Measurements from ENCODE around the gene GIT2.
"Not testable (repeated sequence)": the region's sequence is repeated elsewhere in the genome, so short reads cannot be mapped to it uniquely, and the experiment has no call there.

GIT2 gene

DNA sequence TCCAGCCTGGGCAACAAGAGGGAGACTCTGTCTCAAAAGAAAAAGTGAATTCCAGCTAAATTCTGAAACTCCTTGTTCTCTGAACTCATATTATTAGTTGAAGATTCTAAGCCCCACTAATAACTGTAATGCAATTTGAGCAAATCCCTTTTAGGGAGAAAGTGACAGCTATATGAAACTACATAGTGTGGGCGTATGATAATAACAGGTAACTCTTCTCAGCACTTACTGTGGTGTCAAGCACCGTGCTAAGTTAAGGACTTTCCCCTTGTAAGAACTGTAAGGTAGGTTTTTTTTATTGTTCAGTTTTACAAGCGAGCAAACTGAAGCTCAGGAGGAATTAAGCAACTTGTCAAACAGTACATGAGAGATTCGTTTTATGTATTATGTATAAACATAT, 8.4 kb upstream of the GIT2 start:
- DNase-seq = no peak

DNA sequence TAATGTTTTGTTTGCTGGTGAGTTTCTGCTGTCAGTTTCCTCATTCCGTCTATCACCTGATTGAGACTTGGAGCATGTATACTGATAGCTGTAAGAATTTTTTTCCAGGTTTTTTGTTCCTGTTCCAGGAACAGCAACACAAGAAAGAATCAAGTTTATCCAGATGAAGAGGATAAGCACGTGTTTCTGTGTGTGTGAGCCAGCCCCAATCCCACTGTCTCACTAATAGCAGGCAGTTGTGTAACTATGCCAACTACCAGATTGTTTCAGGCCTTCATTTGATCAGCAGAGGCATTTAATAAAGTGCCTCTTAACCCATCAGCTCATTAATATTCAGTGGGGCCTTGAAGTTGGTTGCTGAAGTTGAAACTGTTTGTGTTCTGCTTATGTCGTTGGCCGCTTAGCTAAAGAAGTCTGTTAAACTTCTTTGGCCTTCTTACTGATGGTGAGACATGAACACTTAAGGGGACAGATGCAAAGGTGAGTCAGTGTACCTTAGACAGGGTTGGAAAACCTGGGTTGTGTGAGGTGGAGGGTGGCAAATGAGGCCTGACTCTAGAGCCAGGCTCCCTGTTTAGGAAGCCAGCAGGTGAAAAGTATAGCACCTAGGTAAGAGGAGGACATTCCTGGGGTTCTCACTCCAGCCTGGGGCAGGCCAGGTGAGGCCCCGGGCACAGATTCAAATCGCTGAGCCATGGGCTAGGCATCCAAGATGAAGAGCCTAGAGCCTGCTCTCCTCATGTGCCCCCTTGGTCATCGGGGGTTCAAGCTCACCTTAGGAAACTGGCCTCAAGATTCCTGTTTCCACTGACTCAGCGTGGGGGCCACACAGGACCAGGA, 6.7 kb upstream of the GIT2 start:
- DNase-seq = no peak

DNA sequence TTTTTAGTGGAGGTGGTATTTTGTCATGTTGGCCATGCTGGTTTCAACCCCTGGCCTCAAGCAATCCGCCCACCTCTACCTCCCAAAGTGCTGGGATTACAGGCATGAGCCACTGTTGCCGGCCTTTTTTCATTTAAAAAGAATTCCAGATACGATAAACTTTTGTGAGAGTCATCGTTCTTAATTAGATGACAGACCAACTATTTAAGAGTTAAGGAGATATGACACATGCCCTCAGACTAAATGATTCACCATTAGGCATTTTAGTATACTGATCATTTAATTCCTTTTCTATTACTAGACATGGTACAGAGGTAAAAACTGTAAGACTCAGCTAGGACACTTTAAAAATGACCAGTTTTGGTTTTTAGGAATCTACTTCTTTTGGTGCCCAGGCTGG, 5.4 kb upstream of the GIT2 start:
- no peak for DNase-seq

DNA sequence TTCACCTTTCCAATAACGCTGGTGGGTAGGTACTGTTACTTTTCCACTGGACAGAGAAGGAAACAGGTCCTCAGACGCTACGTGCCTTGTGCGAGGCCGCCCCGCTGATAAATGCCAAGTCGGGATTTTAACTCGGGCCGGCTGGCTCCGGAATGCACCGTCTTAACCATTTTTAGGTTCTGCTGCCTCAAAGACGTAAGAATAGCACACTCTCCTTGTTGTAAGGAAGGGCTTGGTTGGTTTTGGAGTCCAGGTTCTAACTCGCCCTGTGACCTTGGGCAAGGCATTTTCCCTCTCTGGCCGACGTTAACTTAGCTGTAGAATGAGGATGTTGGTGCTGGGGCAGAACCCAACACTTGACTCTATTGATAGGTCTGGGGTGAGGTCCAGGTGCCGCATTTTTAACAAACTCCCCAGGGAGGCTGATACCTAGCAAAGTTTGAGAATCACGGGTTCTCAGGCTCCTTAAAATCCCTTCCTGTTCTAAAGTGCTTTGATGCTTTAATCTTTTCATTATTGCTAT, 3.9 kb upstream of the GIT2 start:
- no peak for DNase-seq

DNA sequence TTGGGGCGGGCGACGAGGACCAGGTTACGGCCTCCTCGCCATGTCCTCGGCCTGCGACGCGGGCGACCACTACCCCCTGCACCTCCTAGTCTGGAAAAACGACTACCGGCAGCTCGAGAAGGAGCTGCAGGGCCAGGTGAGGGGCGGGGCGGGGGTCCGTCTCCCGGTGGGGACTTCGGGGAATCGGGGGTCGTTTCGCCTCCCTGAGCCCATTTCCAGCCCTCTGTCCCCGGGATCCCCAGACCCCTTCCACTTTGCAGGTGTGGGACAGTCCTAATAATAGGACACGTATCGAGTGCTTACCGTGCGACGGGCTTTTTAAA, 3.4 kb upstream of the GIT2 start:
- no peak for DNase-seq

DNA sequence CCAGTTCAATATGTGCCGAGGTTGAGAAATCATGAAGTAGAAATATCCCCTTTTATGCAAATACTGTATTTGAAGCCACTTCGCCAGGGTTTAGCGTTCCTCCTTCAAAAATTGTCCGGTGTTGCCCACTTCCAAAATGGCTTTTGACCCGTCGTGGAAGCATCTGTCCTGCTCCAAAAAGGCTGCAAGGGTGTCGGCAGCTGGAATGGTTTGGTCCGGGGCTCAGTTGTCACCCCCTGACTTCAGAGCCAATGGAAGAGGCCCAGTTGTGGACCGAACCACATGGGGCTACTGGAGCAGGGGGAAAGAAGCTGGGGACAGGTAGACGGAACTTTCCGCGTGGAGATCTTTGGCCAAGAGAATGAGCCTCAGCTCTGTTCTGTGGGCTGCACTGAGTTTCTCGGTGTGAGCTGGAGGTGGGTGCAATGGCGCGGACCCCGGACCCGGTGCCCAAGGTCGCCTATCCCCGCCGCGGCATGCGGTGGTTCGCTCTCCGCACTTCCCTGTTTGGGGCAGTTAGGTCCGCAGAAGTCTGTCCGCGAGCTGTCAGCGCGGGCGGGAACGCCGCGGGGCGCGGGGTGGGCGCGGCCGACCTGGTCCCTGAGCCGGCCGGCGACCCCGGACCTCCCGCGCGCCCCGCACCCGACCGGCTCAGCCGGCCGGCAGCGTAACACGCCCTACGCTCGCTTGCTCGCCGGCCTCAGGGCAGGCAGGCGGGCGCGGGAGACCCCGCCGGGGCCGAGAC, 2.9 kb upstream of the GIT2 start, which contains the start of gene ANKRD13A:
Gene ANKRD13A, plus strand, starts transcription at position 527 of the 745 bp plus-strand sequence. CDS start 259 bp downstream, outside the sequence.
- DNase-seq = peak; percentile 75

DNA sequence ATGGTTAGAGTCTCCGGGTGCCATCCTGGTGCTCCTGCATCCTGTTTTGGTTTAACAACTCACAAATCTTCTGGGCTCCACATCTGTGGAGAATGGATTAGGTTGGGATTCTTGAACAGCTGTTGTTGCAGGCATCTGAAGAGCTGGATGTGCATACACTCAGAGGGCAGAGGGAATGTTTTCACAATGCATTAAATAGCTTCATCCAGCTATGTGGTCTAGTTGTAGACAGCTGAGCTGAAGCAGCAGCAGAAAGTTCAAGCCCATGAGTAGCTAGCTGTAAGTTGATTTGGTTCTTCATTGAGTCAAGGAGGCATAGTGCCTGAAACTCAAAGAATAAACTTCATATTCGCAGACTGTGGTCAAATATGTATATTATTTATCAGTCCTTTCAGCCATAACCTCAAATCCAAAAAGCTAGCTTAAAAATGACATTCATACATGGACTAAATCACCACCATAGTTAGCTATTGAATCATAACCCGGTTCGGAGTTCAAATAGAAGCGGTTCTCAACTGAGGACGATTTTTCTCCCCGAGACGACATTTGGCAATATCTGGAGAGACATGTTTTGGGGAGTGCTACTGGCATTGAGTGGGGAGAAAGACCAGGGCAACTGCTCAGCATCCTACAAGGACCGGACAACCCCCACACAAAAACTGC, 2.2 kb upstream of the GIT2 start:
- no peak for DNase-seq

DNA sequence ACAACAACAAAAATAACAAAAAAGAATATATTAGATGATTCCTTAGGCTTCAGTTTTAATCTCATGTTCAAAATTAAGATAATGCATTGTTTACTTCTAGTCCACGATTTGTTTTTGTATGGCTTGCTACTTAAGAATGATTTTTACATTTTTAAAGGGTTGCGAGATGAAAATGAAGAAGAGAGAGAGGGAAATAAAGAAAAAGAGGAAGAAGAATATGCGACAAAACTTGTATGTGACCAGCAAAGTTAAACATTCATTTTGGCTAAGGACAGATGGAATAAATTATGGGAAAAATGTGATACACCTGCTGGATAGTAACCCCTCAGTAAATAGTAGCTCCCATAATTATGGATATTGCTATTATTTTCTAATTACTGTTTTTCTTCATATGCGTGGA, 1.2 kb upstream of the GIT2 start:
- no peak for DNase-seq

DNA sequence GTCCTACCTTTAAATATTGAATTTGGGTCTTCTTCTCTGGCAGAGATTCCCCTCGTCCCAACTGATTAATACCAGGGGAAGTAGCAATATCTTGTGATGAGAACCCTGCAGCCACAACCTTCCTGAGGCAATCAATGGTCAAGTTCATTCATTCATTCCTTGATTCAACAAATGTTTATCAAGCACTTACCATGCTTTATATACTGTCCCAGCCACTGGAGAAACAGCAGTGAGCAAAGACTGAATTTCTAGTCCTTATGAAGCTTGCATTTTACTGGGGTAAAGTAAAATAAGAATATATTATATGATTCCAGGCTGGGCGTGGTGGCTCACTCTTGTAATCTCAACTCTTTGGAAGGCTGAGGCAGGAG, 300 bp upstream of the GIT2 start:
- DNase-seq = no peak

DNA sequence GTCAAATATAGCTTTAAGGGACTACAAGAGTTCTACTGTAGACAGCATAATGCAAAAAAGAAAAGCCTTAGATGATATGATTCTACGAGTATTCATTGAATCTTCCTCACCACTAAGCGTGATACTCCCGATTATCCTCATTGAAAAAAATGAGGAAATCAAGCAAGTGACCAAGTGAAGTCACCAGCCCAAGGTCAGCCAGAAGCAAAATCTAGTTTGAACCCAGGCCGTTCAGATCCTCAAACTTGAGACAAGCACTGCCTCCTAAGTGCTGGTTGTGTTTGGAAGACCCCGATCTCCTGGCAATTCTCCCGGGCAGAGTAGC, 845 bp downstream of the GIT2 start:
- no peak for DNase-seq

DNA sequence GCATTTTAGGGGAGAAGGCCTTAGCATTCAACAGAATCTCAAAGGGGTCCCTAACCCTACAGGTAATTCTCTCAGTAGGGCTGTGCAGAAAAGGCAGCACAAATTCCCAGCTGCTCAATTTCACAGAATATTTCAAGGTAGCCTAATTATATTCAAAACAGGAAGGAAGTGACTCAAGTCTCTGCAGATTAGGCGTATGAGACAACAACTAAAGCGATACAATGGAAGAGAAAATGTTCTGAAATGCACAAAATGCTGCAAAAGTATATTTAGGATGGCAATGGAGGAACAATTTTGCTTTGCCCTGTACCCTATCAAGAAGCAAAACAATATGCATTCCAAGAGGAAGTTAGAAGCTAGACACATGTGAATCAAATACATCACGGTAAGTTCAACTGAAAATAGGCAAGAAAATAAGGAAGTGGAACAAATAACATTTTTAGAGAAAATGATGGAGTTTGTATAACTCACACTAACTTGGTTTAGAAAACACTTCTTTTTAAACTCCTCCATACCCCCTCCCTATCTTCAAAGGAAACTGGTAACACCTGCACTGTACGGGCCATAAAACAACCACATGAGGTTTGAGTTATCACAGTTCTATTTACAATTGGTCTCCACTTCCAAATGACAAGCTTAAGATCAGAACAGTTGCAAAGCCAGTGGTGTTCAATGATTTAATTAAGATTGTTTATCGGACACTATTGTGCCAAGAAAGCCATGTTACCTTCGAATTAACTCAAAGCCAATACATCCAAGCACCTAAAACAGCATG, 1.6 kb downstream of the GIT2 start:
- DNase-seq = no peak

DNA sequence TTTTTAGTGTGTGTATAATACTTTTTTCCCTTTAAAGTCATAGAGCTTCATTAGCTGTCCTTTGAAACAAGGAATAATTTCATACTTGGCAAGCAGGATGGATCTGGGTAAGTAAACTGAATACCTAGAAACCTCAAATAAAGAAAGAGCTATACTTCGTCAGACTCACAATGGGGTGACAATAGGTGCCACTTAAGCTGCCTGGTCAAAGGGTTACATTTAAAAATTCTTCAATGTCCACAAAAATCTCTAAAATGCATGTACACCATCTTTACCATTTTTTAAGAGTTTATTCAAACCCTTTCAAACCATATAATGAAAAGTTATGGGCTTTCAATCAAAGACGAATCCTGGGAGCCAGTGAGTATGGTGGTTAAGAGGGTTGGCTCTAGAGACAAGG, 3.1 kb downstream of the GIT2 start:
- DNase-seq = no peak

DNA sequence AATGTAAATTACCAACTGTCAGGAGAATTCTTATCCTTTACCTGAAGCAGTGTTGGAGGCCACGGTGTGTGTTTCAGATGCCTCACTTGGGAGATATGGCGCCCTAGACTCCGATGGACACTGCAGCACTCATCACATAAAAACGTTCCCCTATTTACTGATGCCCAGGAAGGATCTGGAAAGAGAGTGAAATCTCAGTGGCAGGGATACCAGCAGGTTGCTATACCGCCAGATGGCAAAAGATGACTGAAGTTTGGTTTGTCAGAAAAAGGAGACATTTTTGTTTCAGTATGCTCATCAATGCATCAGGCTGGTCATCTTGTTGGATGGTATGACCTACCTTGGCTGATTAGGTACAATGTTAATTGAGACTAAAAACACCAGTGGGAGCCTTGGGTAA, 4.6 kb downstream of the GIT2 start:
- DNase-seq = no peak

DNA sequence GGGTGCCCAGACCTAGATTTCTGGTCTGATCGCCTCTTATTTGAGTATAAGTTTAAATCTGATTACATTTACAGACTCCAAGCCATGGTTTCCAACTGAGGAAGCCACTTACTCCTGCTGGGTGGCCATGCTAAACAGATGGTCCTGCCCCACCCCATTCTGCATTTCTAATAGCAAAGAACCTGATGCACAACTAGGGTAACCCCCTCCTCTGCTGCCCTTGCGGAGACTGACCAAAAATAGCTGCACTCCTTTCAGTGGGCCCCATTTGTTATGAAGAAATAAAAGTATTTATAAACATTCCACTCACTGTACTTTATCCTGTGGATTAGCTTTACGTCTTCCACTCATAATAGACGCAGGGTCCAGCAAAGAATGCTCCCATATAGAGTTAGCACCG, 6.8 kb downstream of the GIT2 start:
- no peak for DNase-seq

DNA sequence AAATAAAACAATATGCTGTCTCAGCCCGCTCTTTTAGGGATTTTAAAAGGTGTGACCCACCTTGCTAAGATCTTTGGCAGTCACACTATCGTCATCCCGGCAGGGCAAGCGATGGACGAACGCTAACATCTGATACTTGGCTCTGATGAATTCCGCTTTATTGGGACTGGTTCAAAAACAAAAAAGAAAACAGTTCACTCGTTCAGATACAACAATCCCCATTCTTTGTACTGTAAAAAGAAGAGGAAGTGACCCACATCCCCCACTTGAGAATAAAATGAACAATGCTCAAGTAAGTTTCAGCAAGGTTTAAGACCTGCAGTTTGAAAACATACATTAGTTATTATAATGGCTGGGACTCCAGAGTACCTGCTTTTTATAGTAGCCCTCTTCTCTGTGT, 7.3 kb downstream of the GIT2 start:
- no peak for DNase-seq

DNA sequence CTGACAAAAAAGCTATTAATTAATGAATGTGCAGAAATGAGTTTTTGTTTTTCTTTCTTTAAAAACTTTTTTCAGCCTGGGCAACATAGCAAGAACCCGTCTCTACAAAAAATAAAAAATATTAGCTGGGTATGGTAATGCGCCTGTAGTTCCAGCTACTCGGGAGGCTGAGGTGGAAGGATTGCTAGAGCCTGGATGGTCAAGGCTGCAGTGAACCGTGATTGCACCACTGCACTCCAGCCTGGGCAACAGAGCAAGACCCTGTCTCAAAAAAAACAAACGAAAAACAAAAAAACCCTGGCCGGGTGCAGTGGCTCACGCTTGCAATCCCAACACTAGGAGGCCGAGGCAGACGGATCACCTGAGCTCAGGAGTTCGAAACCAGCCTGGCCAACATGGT, 7.9 kb downstream of the GIT2 start:
- no peak for DNase-seq

DNA sequence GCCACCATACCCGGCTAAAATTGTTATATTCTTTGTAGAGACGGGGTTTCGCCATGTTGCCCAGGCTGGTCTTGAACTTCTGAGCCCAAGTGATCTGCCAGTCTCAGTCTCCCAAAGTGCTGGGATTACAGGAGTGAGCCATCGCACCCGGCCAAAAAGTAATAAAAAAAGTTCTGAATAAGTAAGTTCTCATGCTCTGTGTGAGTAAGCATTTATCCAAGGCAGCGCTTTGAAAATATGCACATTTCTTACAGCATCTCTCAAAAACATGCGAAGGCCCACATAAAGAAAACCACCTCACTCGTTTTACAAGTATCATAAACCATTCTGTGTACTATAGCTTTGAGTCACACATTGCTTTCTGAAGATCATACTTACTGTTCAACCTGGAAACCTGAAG, 8.6 kb downstream of the GIT2 start:
- DNase-seq = no peak

DNA sequence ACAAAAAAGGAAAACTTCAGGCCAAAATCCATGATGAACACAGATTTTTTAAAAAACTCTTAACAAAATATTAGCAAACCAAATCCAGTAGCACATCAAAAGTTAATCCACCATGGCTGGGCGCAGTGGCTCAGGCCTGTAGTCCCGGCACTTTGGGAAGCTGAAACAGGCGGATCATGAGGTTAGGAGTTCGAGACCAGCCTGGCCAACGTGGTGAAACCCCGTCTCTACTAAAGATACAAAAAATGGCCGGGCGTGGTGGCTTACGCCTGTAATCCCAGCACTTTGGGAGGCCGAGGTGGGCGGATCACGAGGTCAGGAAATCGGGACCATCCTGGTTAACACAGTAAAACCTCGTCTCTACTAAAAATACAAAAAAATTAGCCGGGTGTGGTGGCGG, 9.9 kb downstream of the GIT2 start:
- not testable (repeated sequence) for DNase-seq

DNA sequence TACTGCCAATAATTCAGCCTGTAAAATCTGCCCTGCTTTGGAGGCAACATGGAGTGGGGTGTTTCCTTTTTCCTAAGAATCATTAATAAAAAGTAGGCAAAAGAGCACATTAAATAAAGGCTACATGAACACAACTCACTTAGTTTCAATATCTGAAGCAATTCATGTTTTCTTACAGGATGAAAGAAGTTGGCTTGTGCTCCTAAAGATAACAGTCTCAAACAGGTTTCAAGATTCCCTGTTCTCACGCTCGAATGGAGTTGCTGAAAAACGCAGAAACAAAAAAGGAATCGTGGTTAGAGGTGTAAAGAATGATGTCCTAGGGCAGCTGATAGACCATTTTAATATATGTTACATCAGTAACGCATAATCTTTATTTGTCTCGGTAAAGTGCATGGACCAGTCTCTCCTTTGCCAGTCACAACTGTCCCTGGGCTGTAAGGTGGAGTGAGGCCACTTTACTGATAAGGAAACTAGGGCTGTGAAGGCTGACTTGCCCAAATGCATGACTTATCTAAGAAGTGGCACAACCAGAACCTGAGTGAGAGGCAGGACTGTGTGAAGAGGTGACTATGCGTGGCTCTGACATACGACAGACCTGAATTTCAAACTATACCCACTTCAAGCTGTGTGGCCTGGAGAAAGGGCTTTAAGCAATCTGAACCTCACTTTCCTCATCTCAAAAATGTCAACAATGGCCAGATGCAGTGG, 12.6 kb downstream of the GIT2 start:
- DNase-seq = no peak

DNA sequence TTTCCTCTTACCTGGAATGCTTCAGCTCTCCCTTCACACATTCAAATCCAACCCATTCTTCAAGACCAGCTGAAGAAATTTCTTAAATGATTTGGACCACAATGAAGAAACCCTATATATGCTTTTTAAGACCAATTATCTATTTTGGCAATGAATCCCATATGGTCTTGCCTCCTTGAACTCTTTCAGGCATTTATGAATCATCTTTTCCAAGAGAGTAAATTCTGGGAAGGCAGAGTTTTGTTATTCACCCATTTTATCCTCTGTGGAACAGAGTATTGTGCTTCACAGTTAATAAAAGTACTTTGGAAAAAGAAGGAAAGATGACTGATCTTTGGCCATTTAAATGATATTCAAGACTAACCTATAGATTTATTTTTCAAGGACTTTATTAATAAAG, 14.0 kb downstream of the GIT2 start:
- DNase-seq = no peak

DNA sequence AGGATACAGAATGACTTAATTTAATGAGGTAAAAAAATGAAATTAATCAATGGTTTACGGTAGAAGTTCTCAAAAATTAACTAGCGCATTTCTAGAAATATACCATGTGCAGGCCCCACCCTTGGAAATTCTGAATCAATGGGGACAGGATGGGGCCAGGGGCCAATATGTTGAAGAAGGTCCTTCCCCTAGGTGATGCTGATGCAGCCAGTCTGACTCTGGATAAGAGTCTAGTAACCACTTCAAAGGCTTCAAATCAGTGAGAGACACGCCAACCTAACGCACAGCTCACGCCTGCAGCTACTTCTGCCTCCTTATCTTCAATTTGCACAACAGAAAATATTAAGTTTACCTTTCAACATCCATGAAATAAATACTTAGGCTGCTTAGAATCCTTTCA, 14.9 kb downstream of the GIT2 start:
- DNase-seq = peak; percentile 44

DNA sequence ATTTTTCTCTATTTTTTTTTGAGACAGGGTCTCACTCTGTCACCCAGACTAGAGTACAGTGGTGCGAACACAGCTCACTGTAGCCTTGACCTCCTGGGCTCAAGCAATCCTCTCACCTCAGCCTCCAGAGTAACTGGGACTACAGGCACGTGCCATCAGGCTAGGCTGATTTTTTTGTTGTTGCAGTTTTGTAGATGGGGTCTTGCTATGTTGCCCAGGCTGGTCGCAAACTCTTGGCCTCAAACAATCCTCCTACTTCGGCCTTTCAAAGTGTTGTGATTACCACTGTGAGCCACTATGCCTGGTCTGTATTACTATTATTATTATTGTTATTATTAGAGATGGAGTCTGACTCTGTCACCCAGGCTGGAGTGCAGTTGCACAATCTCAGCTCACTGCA, 23.3 kb downstream of the GIT2 start:
- no peak for DNase-seq

DNA sequence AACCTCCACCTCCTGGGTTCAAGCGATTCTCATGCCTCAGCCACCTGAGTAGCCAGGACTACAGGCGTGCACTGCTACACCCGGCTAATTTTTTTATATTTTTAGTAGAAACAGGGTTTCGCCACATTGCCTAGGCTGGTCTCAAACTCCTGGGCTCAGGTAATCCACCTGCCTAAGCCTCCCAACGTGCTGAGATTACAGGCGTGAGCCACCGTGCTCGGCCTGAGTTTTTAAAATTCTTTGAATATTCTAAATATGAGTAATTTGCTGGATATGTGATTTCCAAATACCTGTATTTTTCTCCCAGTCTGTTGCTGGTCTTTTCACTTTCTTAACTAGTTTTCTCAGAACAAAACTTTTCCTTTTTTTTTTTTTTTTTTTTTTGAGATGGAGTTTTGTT, 27.4 kb downstream of the GIT2 start:
- no peak for DNase-seq

Data from stimulated activated CD4-positive, alpha-beta T cell treated with anti-CD3 and anti-CD28 coated beads, Interleukin-12 subunit alpha, Interleukin-12 subunit beta, amount 100 ng/mL, for 4 hours (primary cell).